Parathyroid adenoma (tissue), 2 donors: ENCODE data around the gene ASIC2.

Experiments used
- H2AFZ ChIP-seq: fragments of 300-600 bp; sonication (generic); one replicate; pipeline ENCODE4 v1.7.0; 2017; ENCODE audit warnings: antibody characterized with exemption, mild to moderate bottlenecking
- H3K27ac ChIP-seq: fragments of 300-600 bp; sonication (generic); one replicate; pipeline ENCODE4 v1.7.0; 2017
- H3K27me3 ChIP-seq: fragments of 300-600 bp; sonication (generic); one replicate; pipeline ENCODE4 v1.7.0; 2017; ENCODE audit warnings: low read length; ENCODE audit not compliant: control insufficient read depth, insufficient read depth
- H3K36me3 ChIP-seq: fragments of 300-600 bp; sonication (generic); one replicate; pipeline ENCODE4 v1.7.0; 2017; ENCODE audit warnings: low read length; ENCODE audit not compliant: control insufficient read depth, insufficient read depth
- H3K4me1 ChIP-seq: fragments of 300-600 bp; sonication (generic); one replicate; pipeline ENCODE4 v1.7.0; 2017; ENCODE audit warnings: control low read depth
- H3K4me2 ChIP-seq: fragments of 300-600 bp; sonication (generic); one replicate; pipeline ENCODE4 v1.7.0; 2017; ENCODE audit warnings: low read length
- H3K4me3 ChIP-seq: fragments of 300-600 bp; sonication (generic); one replicate; pipeline ENCODE4 v1.7.0; 2017; ENCODE audit warnings: low read depth, low read length
- H3K79me2 ChIP-seq: fragments of 300-600 bp; sonication (generic); one replicate; pipeline ENCODE4 v1.7.0; 2017; ENCODE audit warnings: control low read depth
- H3K9ac ChIP-seq: fragments of 300-600 bp; sonication (generic); one replicate; pipeline ENCODE4 v1.7.0; 2017; ENCODE audit warnings: mild to moderate bottlenecking
- H3K9me3 ChIP-seq: fragments of 300-600 bp; sonication (generic); one replicate; pipeline ENCODE4 v1.7.0; 2017; ENCODE audit warnings: low read length; ENCODE audit not compliant: control insufficient read depth
- CTCF ChIP-seq: fragments of 300-600 bp; sonication (generic); IDR thresholded peaks from one replicate; pipeline ENCODE4 v1.7.0; 2017; ENCODE audit warnings: antibody characterized with exemption, mild to moderate bottlenecking
- donor health status: primary hyperparathyroidism.

Gene ASIC2

DNA sequence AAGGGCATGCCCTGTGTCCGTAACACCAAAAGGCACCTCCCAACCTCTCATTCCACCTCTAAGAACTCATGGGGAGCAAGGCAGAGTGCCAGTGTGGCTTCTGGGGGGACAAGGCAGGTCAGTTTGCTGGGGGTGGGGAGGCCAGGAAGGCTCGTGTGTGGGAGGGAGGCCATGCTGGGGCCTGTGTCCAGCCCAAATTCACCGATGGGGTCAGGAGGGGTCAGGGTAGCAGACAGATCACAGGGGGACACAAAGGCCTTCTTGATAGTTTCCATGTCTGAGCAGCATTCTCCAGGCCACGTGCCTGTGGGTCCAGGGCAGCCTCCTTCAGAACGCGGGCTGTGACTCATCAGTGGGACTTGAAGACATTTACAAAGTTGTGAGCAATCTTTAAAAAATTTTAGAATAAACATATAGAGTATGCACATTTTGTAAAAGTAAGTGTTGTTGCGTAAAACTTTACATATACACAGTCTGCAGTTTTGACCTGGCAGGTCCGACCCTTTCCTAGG is 280.5 kb downstream of the ASIC2 start:
- Histone ChIP-seq H3K36me3 (no peaks in the 10 kb centered on the region), H3K9ac (no peak overlapping the region), H3K27ac (no peak overlapping the region), H2AFZ (no peak overlapping the region), H3K27me3 (no peaks in the 10 kb centered on the region), H3K4me1 (no peaks in the 10 kb centered on the region), H3K9me3 (no peaks in the 10 kb centered on the region), H3K4me3 (no peak overlapping the region), H3K79me2 (no peaks in the 10 kb centered on the region), H3K4me2 (no peak overlapping the region)
- TF ChIP-seq CTCF = no peak

- H3K4me3 ChIP-seq = no peak overlapping the region
- no peak for TF ChIP-seq CTCF
These were observed 283.5 kb downstream of the ASIC2 start for GRCh38 chr17:33009636-33010035.

GRCh38 chr17:33007186-33007585 is 285.9 kb downstream of the ASIC2 start:
- H3K4me1 ChIP-seq = no peaks in the 10 kb centered on the region
- no peak overlapping the region for H3K9ac ChIP-seq
- no peak overlapping the region for H3K27ac ChIP-seq
- H3K4me3 ChIP-seq = no peak overlapping the region
- no peaks in the 10 kb centered on the region for H3K36me3 ChIP-seq
- H3K9me3 ChIP-seq = no peaks in the 10 kb centered on the region
- H3K27me3 ChIP-seq = no peaks in the 10 kb centered on the region
- no peaks in the 10 kb centered on the region for H3K79me2 ChIP-seq
- H2AFZ ChIP-seq = no peak overlapping the region
- no peak for TF ChIP-seq CTCF
- no peak overlapping the region for H3K4me2 ChIP-seq

More at GRCh38 chr17:33009636-33010035, 283.5 kb downstream of the ASIC2 start:
- Histone ChIP-seq H2AFZ (no peak overlapping the region), H3K4me1 (no peaks in the 10 kb centered on the region), H3K4me2 (no peak overlapping the region), H3K9me3 (no peaks in the 10 kb centered on the region), H3K27me3 (no peaks in the 10 kb centered on the region), H3K9ac (no peak overlapping the region), H3K79me2 (no peaks in the 10 kb centered on the region), H3K36me3 (no peaks in the 10 kb centered on the region), H3K27ac (no peak overlapping the region)

- Histone ChIP-seq H3K27me3 (no peaks in the 10 kb centered on the region), H3K4me1 (no peaks in the 10 kb centered on the region), H2AFZ (no peak overlapping the region), H3K36me3 (no peaks in the 10 kb centered on the region), H3K4me2 (no peak overlapping the region), H3K4me3 (no peak overlapping the region), H3K9ac (no peak overlapping the region), H3K9me3 (no peaks in the 10 kb centered on the region), H3K79me2 (no peaks in the 10 kb centered on the region), H3K27ac (no peak overlapping the region)
- TF ChIP-seq CTCF = no peak
These were observed 290.8 kb downstream of the ASIC2 start for GRCh38 chr17:33002246-33002645.

- Histone ChIP-seq H3K27me3 (no peaks in the 10 kb centered on the region), H3K4me2 (no peak overlapping the region), H3K4me3 (no peak overlapping the region), H2AFZ (no peak overlapping the region), H3K27ac (no peak overlapping the region), H3K4me1 (no peaks in the 10 kb centered on the region), H3K36me3 (no peaks in the 10 kb centered on the region), H3K9me3 (no peaks in the 10 kb centered on the region), H3K9ac (no peak overlapping the region), H3K79me2 (no peaks in the 10 kb centered on the region)
- TF ChIP-seq CTCF = no peak
These were observed 294.2 kb downstream of the ASIC2 start for GRCh38 chr17:32998887-32999228.
